ENCODE measurements around the gene SH3RF1.

SH3RF1 gene

DNA sequence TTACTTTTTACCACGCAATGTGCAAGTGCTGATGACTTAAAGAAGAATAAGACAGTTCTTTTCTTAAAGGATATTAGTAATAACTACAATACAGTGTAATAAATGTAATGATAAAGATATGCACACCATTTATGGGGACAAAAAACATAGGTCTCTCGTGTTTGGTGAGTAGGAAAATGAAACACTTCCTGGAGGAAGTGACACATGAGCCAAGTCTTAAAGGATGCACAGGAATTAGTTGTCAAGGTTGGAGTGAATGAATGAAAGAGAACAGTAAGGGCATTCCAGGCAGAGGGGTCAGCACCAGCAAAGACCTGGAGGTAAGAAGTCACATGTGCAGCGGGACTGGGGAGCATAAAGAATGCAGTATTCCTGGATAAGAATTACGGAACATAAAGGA is 112.7 kb downstream of the SH3RF1 start:
- no peak for DNase-seq

- DNase-seq: no peak
Observed at GRCh38 chr4:169156392-169156791, 114.4 kb downstream of the SH3RF1 start.

DNA sequence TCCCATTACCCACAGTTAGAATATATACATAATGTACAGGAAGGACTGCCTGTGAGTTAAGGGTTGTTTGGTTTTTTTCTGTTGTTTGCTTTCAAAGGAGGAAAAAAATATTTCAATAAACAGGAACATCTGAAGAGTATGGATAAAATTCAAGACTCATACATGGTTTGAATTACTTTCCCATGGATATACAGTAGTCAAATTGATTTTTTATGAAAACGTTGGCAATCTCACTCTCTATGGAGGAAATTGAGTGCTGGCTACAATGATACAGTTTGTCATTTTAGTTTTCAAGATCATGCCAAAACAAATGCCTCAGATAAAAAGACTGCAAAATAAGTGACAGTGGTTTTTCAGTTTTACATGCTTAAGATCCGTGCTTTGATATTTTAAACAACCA is 116.6 kb downstream of the SH3RF1 start:
- no peak for DNase-seq

- no peak for DNase-seq
Observed at GRCh38 chr4:169153481-169154087, 117.2 kb downstream of the SH3RF1 start.

- DNase-seq: no peak
Observed at GRCh38 chr4:169152899-169153298, 117.9 kb downstream of the SH3RF1 start.

- no peak for DNase-seq
Observed at GRCh38 chr4:169152098-169152497, 118.7 kb downstream of the SH3RF1 start.

GRCh38 chr4:169151671-169152070 is 119.1 kb downstream of the SH3RF1 start:
- DNase-seq: no peak

DNA sequence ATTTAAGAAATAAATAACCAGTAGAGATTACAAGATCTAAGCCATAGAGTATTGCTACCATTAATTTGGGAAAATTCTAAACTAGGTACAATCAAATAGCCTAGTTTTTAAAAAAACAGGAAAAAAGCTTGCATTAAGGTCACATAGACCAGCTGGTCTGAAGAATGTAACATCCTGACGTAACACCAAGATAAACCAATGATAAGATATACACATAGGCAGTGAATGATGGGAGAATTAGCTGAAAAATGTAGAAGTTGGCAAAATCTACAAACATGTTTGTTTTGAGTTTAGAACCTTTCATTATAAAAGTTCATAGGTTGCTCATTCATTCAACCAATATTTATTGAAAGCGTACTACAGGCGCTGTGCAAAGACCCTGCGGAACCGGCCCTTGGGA is 120.0 kb downstream of the SH3RF1 start:
- no peak for DNase-seq

DNA sequence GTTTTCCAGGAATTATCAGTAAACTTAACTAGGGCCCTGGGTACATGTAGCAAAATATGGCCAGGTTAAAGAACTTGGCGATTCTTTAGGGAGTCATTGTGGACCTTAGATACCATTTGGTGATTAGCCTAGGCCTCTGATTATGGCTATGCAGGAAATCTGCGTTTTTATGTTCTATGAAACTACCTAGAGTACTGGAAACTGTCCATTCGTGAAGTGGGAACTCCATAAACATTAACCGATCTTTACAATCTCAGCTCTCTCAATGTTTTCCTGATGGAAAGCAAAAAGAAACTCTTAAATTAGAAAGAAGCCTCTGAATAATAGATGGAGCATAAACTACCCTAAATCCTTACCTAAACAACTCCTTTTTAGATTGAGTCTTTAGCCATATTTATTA is 121.9 kb downstream of the SH3RF1 start:
- DNase-seq: no peak

- DNase-seq: no peak
Observed at GRCh38 chr4:169147191-169147590, 123.6 kb downstream of the SH3RF1 start.

DNA sequence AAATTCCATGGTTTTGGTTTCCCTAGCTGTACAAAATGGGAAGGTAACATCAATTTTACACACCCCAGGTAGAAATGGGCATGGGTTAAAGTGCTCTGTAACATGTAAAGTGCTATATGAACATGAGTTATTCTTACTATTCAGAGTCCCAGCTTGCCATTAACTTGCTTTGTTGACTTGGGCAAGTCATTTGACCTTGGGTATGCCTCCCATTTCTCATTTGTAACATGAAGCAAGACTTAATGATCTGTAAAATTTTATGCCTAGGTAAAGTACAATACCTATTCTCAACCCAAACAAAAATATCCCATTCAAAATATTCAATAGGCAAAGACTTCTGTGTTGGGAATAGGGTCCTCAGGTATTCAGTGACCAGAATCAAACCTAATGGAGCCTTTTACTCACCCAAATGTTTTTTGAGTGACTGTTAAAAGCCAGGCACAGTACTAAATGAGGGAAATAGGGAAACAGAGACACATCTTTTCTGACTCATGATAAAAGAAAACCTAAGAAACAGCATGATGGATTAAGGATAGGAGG is 126.6 kb downstream of the SH3RF1 start:
- DNase-seq: no peak

GRCh38 chr4:169143335-169143734 is 127.4 kb downstream of the SH3RF1 start:
- no peak for DNase-seq

GRCh38 chr4:169142906-169143305 is 127.8 kb downstream of the SH3RF1 start:
- DNase-seq: no peak

GRCh38 chr4:169142391-169142790 is 128.4 kb downstream of the SH3RF1 start:
- DNase-seq: no peak

- DNase-seq: no peak
Observed at GRCh38 chr4:169139021-169139420, 131.7 kb downstream of the SH3RF1 start.

GRCh38 chr4:169137558-169137920 is 133.2 kb downstream of the SH3RF1 start:
- DNase-seq: no peak

- DNase-seq: no peak
Observed at GRCh38 chr4:169136796-169137557, 133.8 kb downstream of the SH3RF1 start.

- DNase-seq: no peak
Observed at GRCh38 chr4:169136330-169136729, 134.4 kb downstream of the SH3RF1 start.

DNA sequence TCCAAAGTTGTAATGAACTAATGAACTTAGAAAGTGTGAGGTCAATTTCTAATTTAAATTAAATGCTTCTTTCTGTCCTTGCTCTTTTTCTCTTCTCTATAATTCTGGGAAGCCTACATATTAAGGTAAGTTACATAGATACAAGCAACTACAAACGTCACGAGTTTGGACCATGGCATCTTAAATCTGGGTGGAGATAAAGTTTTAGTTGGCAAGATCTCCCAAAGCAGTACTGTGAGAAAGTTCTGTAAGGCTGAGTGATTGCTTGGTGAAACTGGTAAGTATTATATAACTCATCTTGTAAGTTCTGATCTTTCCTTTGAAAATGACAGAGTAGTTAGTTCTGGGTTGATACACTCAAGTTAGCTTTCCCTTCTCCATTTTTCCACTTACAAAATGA is 135.0 kb downstream of the SH3RF1 start:
- no peak for DNase-seq

DNA sequence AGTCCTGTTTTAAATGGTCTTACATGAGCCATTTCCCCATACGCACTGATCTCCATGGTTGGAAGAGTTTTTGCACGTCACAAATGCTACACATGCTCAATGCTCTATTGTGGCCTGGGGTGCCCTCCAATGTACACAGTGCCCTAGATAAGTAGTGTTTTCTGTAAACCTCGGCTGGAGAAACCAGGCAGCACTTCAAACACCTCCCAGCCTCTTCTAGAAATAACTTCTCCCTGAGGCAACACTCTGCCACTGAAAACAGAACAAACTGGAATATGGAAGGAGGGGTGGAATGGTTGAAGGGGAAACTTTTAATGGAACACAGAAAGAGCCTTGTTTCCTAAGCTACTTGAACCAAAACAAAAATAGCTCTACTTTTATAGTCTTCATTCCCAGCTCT is 136.8 kb downstream of the SH3RF1 start:
- no peak for DNase-seq

- no peak for DNase-seq
Observed at GRCh38 chr4:169132561-169133305, 138.0 kb downstream of the SH3RF1 start.

GRCh38 chr4:169131556-169132208 is 139.1 kb downstream of the SH3RF1 start:
- no peak for DNase-seq

- no peak for DNase-seq
Observed at GRCh38 chr4:169128902-169129301, 141.9 kb downstream of the SH3RF1 start.

Data from CD4-positive, alpha-beta T cell treated with Interleukin-10 for 1 hour (primary cell).